ENCODE measurements around the gene MCAT. TPM values are rescaled to one million over a fixed set of nuclear protein-coding genes. Genes with fewer than 3 reads are reported as not detected.

Gene MCAT
- total and polyA plus RNA-seq, 2 of the 4 experiments (the other 2 are of a cell fraction): 7.3 to 19.7 TPM

DNA sequence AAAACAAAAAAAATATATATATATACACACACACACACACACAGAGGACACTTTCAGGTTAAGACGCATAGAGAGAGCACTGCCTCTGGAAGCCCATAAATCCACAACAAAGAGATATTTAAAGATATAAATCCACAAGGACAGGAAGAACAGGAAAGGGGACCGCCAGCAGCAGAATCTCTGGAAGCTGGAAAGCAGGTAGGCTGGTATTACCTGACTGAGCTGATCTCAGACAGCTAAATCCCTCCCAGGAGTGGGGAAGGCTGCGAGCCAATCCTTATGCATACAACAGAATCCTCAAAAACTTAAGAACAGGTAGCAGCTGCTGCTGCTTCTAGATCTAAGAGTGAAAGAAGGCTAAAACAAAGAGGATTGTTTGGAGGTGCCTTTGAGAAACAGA lies 1.8 kb upstream of the MCAT start:
- no TSS peak for BruUV-seq (replicated peaks)
- H3K4me2 ChIP-seq (ENCODE audit: low read depth, low read length): no peak overlapping the region
- H3K9me1 ChIP-seq (ENCODE audit: insufficient read depth, low read length): no peaks in the 10 kb centered on the region
- no peaks in the 10 kb centered on the region for H3K4me1 ChIP-seq (ENCODE audit: control insufficient read depth, insufficient read depth, low read length)
- H3K27me3 ChIP-seq (ENCODE audit: control insufficient read depth, insufficient read depth, low read length): no peaks in the 10 kb centered on the region
- no peak overlapping the region for H2AK9ac ChIP-seq (replicated peaks; ENCODE audit: low read depth, low read length, poor library complexity)
- no peak overlapping the region for H4K5ac ChIP-seq (ENCODE audit: low read depth, low read length)
- H4K91ac ChIP-seq (ENCODE audit: insufficient read depth, low read depth, low read length): no peak overlapping the region
- ChIA-PET CTCF (no interaction called here), POLR2A (ENCODE audit: unreplicated experiment) (no interaction called here)
- no peak overlapping the region for H3K27ac ChIP-seq (ENCODE audit: insufficient read depth, low read length)
- H4K20me1 ChIP-seq (ENCODE audit: insufficient read depth, low read length): no peaks in the 10 kb centered on the region
- TF ChIP-seq, protein P1, sequence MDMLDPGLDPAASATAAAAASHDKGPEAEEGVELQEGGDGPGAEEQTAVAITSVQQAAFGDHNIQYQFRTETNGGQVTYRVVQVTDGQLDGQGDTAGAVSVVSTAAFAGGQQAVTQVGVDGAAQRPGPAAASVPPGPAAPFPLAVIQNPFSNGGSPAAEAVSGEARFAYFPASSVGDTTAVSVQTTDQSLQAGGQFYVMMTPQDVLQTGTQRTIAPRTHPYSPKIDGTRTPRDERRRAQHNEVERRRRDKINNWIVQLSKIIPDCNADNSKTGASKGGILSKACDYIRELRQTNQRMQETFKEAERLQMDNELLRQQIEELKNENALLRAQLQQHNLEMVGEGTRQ (IDR thresholded peaks at IDR 0.05; ENCODE audit: low read depth, low read length): no peak
- no peak for TF ChIP-seq SMC3 (IDR thresholded peaks at IDR 0.05; ENCODE audit: low read depth, low read length)
- no peak for TF ChIP-seq NFE2L2 (IDR thresholded peaks at IDR 0.05; ENCODE audit: low read depth, low read length)
- TF ChIP-seq BHLHE40 (IDR thresholded peaks at IDR 0.05; ENCODE audit: low read depth, low read length): no peak
- TF ChIP-seq, protein P2, sequence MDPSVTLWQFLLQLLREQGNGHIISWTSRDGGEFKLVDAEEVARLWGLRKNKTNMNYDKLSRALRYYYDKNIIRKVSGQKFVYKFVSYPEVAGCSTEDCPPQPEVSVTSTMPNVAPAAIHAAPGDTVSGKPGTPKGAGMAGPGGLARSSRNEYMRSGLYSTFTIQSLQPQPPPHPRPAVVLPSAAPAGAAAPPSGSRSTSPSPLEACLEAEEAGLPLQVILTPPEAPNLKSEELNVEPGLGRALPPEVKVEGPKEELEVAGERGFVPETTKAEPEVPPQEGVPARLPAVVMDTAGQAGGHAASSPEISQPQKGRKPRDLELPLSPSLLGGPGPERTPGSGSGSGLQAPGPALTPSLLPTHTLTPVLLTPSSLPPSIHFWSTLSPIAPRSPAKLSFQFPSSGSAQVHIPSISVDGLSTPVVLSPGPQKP (IDR thresholded peaks at IDR 0.05; ENCODE audit: borderline replicate concordance, low read depth, low read length): no peak
- TF ChIP-seq RFX5 (IDR thresholded peaks at IDR 0.05; ENCODE audit: low read depth, low read length): no peak
- TF ChIP-seq MXI1 (IDR thresholded peaks at IDR 0.05; ENCODE audit: borderline replicate concordance, low read depth, low read length): no peak
- TF ChIP-seq, protein P3, sequence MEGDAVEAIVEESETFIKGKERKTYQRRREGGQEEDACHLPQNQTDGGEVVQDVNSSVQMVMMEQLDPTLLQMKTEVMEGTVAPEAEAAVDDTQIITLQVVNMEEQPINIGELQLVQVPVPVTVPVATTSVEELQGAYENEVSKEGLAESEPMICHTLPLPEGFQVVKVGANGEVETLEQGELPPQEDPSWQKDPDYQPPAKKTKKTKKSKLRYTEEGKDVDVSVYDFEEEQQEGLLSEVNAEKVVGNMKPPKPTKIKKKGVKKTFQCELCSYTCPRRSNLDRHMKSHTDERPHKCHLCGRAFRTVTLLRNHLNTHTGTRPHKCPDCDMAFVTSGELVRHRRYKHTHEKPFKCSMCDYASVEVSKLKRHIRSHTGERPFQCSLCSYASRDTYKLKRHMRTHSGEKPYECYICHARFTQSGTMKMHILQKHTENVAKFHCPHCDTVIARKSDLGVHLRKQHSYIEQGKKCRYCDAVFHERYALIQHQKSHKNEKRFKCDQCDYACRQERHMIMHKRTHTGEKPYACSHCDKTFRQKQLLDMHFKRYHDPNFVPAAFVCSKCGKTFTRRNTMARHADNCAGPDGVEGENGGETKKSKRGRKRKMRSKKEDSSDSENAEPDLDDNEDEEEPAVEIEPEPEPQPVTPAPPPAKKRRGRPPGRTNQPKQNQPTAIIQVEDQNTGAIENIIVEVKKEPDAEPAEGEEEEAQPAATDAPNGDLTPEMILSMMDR (conservative IDR thresholded peaks at IDR 0.05; ENCODE audit: low read depth, low read length): no peak
- no peak for TF ChIP-seq FOS (IDR thresholded peaks at IDR 0.05; ENCODE audit: low read depth, low read length)
- no peak for TF ChIP-seq CHD1 (IDR thresholded peaks at IDR 0.05; ENCODE audit: low read depth, low read length)
- TF ChIP-seq POLR2A (IDR thresholded peaks at IDR 0.05; ENCODE audit: low read depth, low read length): no peak
- no peak for TF ChIP-seq CEBPB (IDR thresholded peaks at IDR 0.05; ENCODE audit: low read depth, low read length)
- no peak for TF ChIP-seq MAZ (IDR thresholded peaks at IDR 0.05; ENCODE audit: borderline replicate concordance, low read depth, low read length)
- TF ChIP-seq MAFK (IDR thresholded peaks at IDR 0.05; ENCODE audit: low read depth, low read length): no peak
- TF ChIP-seq RCOR1 (IDR thresholded peaks at IDR 0.05; ENCODE audit: insufficient replicate concordance, low read length): no peak
- no peak for TF ChIP-seq RAD21 (IDR thresholded peaks at IDR 0.05; ENCODE audit: low read length)
- in situ Hi-C loops (cut with MboI; ENCODE audit: low sequenced_read_pairs) (no loop called here), dilution Hi-C loops (cut with HindIII; ENCODE audit: low sequenced_read_pairs, unreplicated experiment) (no loop called here), intact Hi-C loops (cut with micrococcal nuclease) (no loop called here)
- ATAC-seq (ENCODE audit: low read depth) (no peak), DNase-seq (no peak)
- no peak overlapping the region for H3K23ac ChIP-seq (ENCODE audit: low read depth, low read length)
- no peak overlapping the region for H2AFZ ChIP-seq (replicated peaks; ENCODE audit: low read length, poor library complexity)
- no peak overlapping the region for H2BK20ac ChIP-seq (ENCODE audit: low read depth, low read length)
- no peaks in the 10 kb centered on the region for H3K9me3 ChIP-seq (ENCODE audit: control insufficient read depth, insufficient read depth, low read length)
- H3K79me1 ChIP-seq (ENCODE audit: low read depth in 1 of 2, low read length in 2 of 2): peaks cover 15 to 17% of the 10 kb centered on the region in 2 experiments; a peak in 3 of 4 replicates
- H3K4me3 ChIP-seq (ENCODE audit: insufficient read depth, low read depth, low read length): no peak overlapping the region
- H3K9ac ChIP-seq (ENCODE audit: low read depth, low read length): no peak overlapping the region
- H2BK120ac ChIP-seq (ENCODE audit: low read depth, low read length): no peak overlapping the region
- no peak overlapping the region for H2BK5ac ChIP-seq (ENCODE audit: low read depth, low read length, poor library complexity, severe bottlenecking)
- no peak overlapping the region for H2AK5ac ChIP-seq (ENCODE audit: low read depth, low read length)
- no peak overlapping the region for H3K4ac ChIP-seq (ENCODE audit: low read depth, low read length)
- WGBS, 2 experiments (ENCODE audit: extremely low coverage in 2 of 2, insufficient read length in 1 of 2): no CpG with 5 or more reads among the region's 3 CpGs
- no peak overlapping the region for H3K14ac ChIP-seq (replicated peaks; ENCODE audit: low read depth, low read length)
- peaks cover 3% of the 10 kb centered on the region; the same call in 1 of the 2 replicates for H3K36me3 ChIP-seq (ENCODE audit: control insufficient read depth, insufficient read depth, low read length)
- H3K56ac ChIP-seq (ENCODE audit: extremely low read depth, insufficient read depth, low read length): no peak overlapping the region
- no peak overlapping the region for H3K18ac ChIP-seq (ENCODE audit: low read depth, low read length)
- no peak overlapping the region for H2BK15ac ChIP-seq (ENCODE audit: low read depth, low read length)
- H4K8ac ChIP-seq (ENCODE audit: low read depth in 2 of 2, low read length in 2 of 2): no peak overlapping the region; a peak in 1 of 4 replicates

Data from IMR-90 (cell line).